Measurements from ENCODE around the gene ABCG4. TPM values are rescaled to one million over a fixed set of nuclear protein-coding genes. Genes with fewer than 3 reads are reported as not detected.

ABCG4 gene
- total RNA-seq, 4 donors from 2014 or later: 0.33 to 1.4 (median 0.60) TPM

DNA sequence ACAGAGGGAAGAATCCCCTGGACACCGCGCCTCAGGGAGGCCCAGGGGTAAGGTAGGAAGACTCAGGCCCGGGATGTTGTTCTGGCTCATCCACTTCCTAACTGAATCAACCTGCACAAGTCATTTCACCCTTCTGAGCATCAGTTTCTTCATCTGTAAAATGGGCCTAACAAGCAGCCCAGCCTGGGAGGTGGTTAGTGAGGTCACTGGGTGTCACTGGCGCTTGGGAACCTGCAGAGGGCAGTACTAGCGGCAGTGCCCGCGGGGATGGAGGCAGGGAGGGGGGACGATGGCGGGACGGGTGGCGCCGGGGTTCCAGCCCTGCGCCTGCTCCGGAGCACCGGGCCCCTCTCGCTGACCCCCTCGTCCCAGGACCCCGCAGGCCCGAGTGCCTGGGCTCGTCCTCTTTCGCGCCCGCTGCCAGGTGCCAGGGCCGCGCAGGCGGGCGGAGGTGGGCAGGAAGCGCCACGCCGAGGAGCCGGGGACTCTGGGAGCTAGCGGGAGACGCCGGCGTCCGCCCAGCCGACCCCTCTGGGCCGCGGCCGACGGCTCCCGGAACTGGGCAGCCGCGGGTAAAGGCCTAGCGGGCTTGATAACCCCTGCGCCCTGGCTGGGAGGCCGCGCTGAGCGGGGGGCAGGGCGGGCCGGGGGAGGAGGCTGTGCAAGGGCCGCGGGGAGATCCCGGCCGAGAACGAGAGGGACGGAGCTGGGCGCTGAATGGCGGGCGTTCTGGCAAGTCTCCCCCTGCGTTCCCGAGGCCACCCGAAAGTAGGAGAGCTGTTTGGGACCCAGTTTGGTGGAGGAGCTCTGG, 19.8 kb downstream of the ABCG4 start, which contains the start of gene NLRX1:
NLRX1 (plus strand) TSS at position 255 of the 811 bp plus-strand sequence. CDS start 2,679 bp downstream, outside the sequence.
- no peaks in the 10 kb centered on the region for H3K27me3 ChIP-seq
- intact Hi-C loops (cut with DNase I): loop anchor here (2.0 kb wide), 1 partner anchor 28 kb away; no protein-coding TSS in a partner anchor

DNA sequence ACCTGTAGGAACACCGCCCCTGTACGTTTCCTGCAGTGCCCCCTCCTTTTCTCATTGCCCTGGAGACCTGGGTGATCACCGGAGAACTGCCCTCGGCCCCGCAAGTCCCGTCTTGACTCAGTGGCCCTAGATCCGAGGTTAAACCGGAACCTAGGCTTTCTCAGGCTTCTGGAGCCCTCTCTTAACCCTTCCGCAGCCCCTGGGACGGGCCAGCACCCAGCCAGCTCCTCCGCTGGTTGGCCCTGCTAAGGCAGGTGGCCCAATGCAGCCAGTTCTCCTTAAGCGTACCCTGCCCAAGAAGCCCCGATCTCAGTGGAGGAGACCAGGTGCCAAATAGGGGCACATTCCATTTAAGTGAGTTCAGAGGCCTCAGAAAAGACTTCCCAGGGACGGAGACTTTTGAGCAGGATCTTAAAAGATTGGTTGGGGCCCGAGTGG, 20.4 kb downstream of the ABCG4 start:
- H3K4me1 ChIP-seq: peaks cover 10 to 17% (median 11%) of the 10 kb centered on the region in 4 donors
- peaks cover 9 to 28% (median 16%) of the 10 kb centered on the region in 4 donors for H3K36me3 ChIP-seq
- H3K9me3 ChIP-seq: no peaks in the 10 kb centered on the region
- peak overlapping the region; percentile 82 to 94 (median 88) for H3K4me3 ChIP-seq
- WGBS: 15% methylated on average over 14 of the region's 15 CpGs
- intact Hi-C loops (cut with DNase I): loop anchor here (2.0 kb wide), 1 partner anchor 28 kb away; no protein-coding TSS in a partner anchor
- no peak for DNase-seq (ENCODE audit: extremely low spot score)
- TF ChIP-seq POLR2A (IDR thresholded peaks at IDR 0.05; ENCODE audit: low read depth) (peak; percentile 22), EP300 (IDR thresholded peaks at IDR 0.05) (no peak), POLR2AphosphoS5 (IDR thresholded peaks at IDR 0.05) (peak; percentile 71 to 85)
- TF ChIP-seq, protein P1, sequence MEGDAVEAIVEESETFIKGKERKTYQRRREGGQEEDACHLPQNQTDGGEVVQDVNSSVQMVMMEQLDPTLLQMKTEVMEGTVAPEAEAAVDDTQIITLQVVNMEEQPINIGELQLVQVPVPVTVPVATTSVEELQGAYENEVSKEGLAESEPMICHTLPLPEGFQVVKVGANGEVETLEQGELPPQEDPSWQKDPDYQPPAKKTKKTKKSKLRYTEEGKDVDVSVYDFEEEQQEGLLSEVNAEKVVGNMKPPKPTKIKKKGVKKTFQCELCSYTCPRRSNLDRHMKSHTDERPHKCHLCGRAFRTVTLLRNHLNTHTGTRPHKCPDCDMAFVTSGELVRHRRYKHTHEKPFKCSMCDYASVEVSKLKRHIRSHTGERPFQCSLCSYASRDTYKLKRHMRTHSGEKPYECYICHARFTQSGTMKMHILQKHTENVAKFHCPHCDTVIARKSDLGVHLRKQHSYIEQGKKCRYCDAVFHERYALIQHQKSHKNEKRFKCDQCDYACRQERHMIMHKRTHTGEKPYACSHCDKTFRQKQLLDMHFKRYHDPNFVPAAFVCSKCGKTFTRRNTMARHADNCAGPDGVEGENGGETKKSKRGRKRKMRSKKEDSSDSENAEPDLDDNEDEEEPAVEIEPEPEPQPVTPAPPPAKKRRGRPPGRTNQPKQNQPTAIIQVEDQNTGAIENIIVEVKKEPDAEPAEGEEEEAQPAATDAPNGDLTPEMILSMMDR (IDR thresholded peaks at IDR 0.05): no peak
- peak overlapping the region; percentile 96 to 99 (median 96) for H3K27ac ChIP-seq (replicated peaks in 1 of 4)
- no peaks in the 10 kb centered on the region for H3K27me3 ChIP-seq

More for the DNA sequence above, 19.8 kb downstream of the ABCG4 start, which contains the start of gene NLRX1:
- peak; percentile 95 for DNase-seq (ENCODE audit: extremely low spot score)
- no peaks in the 10 kb centered on the region for H3K9me3 ChIP-seq
- peaks cover 3 to 22% (median 9%) of the 10 kb centered on the region in 4 donors for H3K36me3 ChIP-seq
- peak within 1 kb of the TSS; percentile 96 to 99 (median 96) for H3K27ac ChIP-seq (replicated peaks in 1 of 4)
- 7% methylated on average over 6 of the region's 63 CpGs for WGBS
- peak; percentile 70 to 94 for TF ChIP-seq POLR2AphosphoS5 (IDR thresholded peaks at IDR 0.05)
- no peak for TF ChIP-seq EP300 (IDR thresholded peaks at IDR 0.05)
- TF ChIP-seq, protein P1 (IDR thresholded peaks at IDR 0.05): peak; percentile 78 to 97 (median 94)
- TF ChIP-seq POLR2A (IDR thresholded peaks at IDR 0.05; ENCODE audit: low read depth): peak; percentile 59
- H3K4me3 ChIP-seq: peak within 1 kb of the TSS; percentile 82 to 94 (median 88)
- H3K4me1 ChIP-seq: peaks cover 10 to 17% (median 11%) of the 10 kb centered on the region in 4 donors

DNA sequence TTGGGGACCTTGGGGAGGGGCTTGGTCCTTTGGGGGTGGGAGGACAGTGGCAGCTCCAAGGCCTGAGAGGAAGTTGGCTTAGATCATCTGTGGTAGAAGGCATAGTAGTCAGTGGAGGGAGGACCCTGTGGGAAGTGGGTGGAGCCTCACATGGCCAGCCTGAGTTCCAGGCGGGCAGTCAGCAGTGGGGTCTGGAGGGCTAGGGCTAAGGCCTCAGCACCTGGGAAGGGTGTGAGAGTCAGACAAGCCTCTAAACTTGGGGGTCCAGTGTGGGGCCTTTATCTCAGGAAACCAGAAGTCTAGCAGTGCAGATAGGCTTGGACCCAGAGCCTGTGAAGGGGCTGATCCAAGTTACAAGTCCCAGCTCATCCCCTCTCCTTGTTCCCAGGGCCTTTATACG, 23.7 kb downstream of the ABCG4 start:
- no peak overlapping the region for H3K4me3 ChIP-seq
- TF ChIP-seq EP300 (IDR thresholded peaks at IDR 0.05) (no peak), POLR2A (IDR thresholded peaks at IDR 0.05; ENCODE audit: low read depth) (no peak), POLR2AphosphoS5 (IDR thresholded peaks at IDR 0.05) (no peak)
- TF ChIP-seq, protein P1 (IDR thresholded peaks at IDR 0.05): no peak
- H3K4me1 ChIP-seq: peaks cover 10 to 25% (median 14%) of the 10 kb centered on the region in 4 donors
- no peaks in the 10 kb centered on the region for H3K9me3 ChIP-seq
- peaks cover 24 to 61% (median 36%) of the 10 kb centered on the region in 4 donors for H3K36me3 ChIP-seq
- no peak overlapping the region for H3K27ac ChIP-seq (replicated peaks in 1 of 4)
- no peaks in the 10 kb centered on the region for H3K27me3 ChIP-seq
- intact Hi-C loops (cut with DNase I): no loop called here
- 67% methylated on average over 2 of the region's 2 CpGs for WGBS
- no peak for DNase-seq (ENCODE audit: extremely low spot score)

DNA sequence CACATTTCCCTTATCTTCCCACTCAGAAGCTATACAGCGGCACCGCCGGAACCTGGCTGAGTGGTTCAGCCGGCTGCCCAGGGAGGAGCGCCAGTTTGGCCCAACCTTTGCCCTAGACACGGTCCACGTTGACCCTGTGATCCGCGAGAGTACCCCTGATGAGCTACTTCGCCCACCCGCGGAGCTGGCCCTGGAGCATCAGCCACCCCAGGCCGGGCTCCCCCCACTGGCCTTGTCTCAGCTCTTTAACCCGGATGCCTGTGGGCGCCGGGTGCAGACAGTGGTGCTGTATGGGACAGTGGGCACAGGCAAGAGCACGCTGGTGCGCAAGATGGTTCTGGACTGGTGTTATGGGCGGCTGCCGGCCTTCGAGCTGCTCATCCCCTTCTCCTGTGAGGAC, 24.6 kb downstream of the ABCG4 start:
- Histone ChIP-seq H3K9me3 (no peaks in the 10 kb centered on the region), H3K27me3 (no peaks in the 10 kb centered on the region), H3K27ac (replicated peaks in 1 of 4) (no peak overlapping the region), H3K4me1 (peaks cover 10 to 27% (median 15%) of the 10 kb centered on the region in 4 donors), H3K4me3 (no peak overlapping the region), H3K36me3 (peaks cover 24 to 68% (median 43%) of the 10 kb centered on the region in 4 donors)
- WGBS: 100% methylated on average over 6 of the region's 21 CpGs
- no peak for DNase-seq (ENCODE audit: extremely low spot score)
- no peak for TF ChIP-seq POLR2A (IDR thresholded peaks at IDR 0.05; ENCODE audit: low read depth)
- intact Hi-C loops (cut with DNase I): no loop called here

DNA sequence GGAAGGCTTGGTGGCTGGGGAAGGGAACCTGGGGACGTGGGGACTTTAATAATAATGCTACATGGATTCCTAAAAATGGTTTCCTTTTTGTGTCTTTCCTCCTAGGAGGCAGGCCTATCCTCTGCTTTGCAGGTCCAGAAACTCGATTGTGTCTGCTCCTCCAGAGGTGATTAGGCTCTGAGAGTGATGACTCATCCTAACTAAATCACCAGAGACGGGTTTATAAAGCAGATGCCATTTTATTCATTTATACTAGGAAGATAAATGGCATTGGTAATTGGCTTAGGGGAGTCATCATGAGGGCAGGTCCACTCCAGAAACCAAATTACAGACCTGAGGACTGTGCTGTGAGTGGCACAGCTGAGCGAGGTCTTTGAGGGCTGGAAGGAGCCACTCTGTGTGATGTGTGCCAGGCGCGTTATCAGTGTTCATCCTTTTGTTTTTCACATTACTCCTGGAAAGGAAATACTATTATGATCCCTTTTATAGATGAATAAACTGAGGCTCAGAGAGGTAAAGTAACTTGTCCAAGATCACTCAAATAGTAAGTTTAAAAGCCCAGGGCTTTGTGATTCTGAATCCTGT, 26.7 kb downstream of the ABCG4 start:
- no peaks in the 10 kb centered on the region for H3K9me3 ChIP-seq
- peaks cover 0 to 16% (median 4%) of the 10 kb centered on the region in 4 donors for H3K4me1 ChIP-seq
- TF ChIP-seq EP300 (IDR thresholded peaks at IDR 0.05) (no peak), POLR2A (IDR thresholded peaks at IDR 0.05; ENCODE audit: low read depth) (no peak), POLR2AphosphoS5 (IDR thresholded peaks at IDR 0.05) (no peak)
- TF ChIP-seq, protein P1 (IDR thresholded peaks at IDR 0.05): no peak
- no peak overlapping the region for H3K27ac ChIP-seq (replicated peaks in 1 of 4)
- peaks cover 24 to 81% (median 56%) of the 10 kb centered on the region in 4 donors for H3K36me3 ChIP-seq
- 58% methylated on average over 6 of the region's 6 CpGs for WGBS
- no peaks in the 10 kb centered on the region for H3K27me3 ChIP-seq
- DNase-seq (ENCODE audit: extremely low spot score): no peak
- H3K4me3 ChIP-seq: no peak overlapping the region
- intact Hi-C loops (cut with DNase I): no loop called here
